LNCAP (cell line): ENCODE results near the gene WBP4.

Experiments used
- CTCF ChIP-seq: fragments of 450-650 bp; IDR thresholded peaks from 2 replicates; pipeline ENCODE4 v1.5.1; 2017; ENCODE audit warnings: mild to moderate bottlenecking

WBP4 gene

GRCh38 chr13:41107584-41108014 is 46.3 kb downstream of the WBP4 start:
- no peak for TF ChIP-seq CTCF

- no peak for TF ChIP-seq CTCF
These were observed 50.1 kb downstream of the WBP4 start for GRCh38 chr13:41111454-41111853.

- TF ChIP-seq CTCF: no peak
These were observed 56.6 kb downstream of the WBP4 start for GRCh38 chr13:41117869-41118268.

- no peak for TF ChIP-seq CTCF
These were observed 61.5 kb downstream of the WBP4 start for GRCh38 chr13:41122838-41123237.

GRCh38 chr13:41127701-41128100 is 66.4 kb downstream of the WBP4 start:
- no peak for TF ChIP-seq CTCF

GRCh38 chr13:41130356-41130755 is 69.0 kb downstream of the WBP4 start:
- TF ChIP-seq CTCF: no peak

GRCh38 chr13:41132512-41133152 is 71.3 kb downstream of the WBP4 start, which contains the start of gene KBTBD6:
TSS of gene KBTBD6 (minus strand) at chr13:41132802. CDS start at chr13:41132511, 291 bp downstream.
- TF ChIP-seq CTCF: no peak
